Activated CD4-positive, alpha-beta T cell treated with anti-CD3 and anti-CD28 coated beads for 36 hours (primary cell): Measurements from ENCODE around the gene MYOT. TPM values are rescaled to one million over a fixed set of nuclear protein-coding genes. Genes with fewer than 3 reads are reported as not detected.

Experiments used
- ATAC-seq: fragments of 200-7000 bp; cut with Tn5 transposase; one replicate; pipeline ENCODE4 v1.10.0; 2021; ENCODE audit warnings: mild to moderate bottlenecking, moderate library complexity
- CTCF ChIA-PET: fragments of 350-600 bp; sonication (Branson Sonifier 250); formaldehyde crosslinking; loops from one replicate; lab custom pipeline; 2021; ENCODE audit warnings: antibody characterized with exemption; lab: Charles Lee
- POLR2A ChIA-PET: fragments of 350-600 bp; sonication (Branson Sonifier 250); formaldehyde crosslinking; loops from one replicate; lab custom pipeline; 2021; ENCODE audit warnings: antibody characterized with exemption, inconsistent platforms; lab: Charles Lee
- DNase-seq: peaks from one replicate; pipeline ENCODE4 v3.0.0-alpha.2; 2020
- H3K27ac Mint-ChIP-seq: one replicate; pipeline ENCODE4 v1.8.0; 2021; ENCODE audit warnings: mixed read lengths
- H3K27me3 Mint-ChIP-seq: one replicate; pipeline ENCODE4 v1.8.0; 2021; ENCODE audit warnings: mixed read lengths
- H3K36me3 Mint-ChIP-seq: one replicate; pipeline ENCODE4 v1.8.0; 2021; ENCODE audit warnings: low read depth, mixed read lengths
- H3K4me1 Mint-ChIP-seq: one replicate; pipeline ENCODE4 v1.8.0; 2021; ENCODE audit warnings: mixed read lengths
- H3K4me3 Mint-ChIP-seq: one replicate; pipeline ENCODE4 v1.8.0; 2021; ENCODE audit warnings: mild to moderate bottlenecking, moderate library complexity, mixed read lengths
- H3K9me3 Mint-ChIP-seq: one replicate; pipeline ENCODE4 v1.8.0; 2021; ENCODE audit warnings: low read depth, mixed read lengths
- intact Hi-C, 2 experiments: fragments of 100-400 bp; cut with DNase I in 1 of 2; cut with micrococcal nuclease in 1 of 2; formaldehyde crosslinking; loops; one replicate each; pipeline versions ENCODE4 v1.14.2 to v1.15.1; 2022 to 2024; cut with DNase I, micrococcal nuclease
- total RNA-seq, 2 experiments: library from RNA; stranded (reverse); gene quantifications; one replicate each; pipeline ENCODE4 v1.2.3, GENCODE V29; 2021

Gene MYOT
- total RNA-seq, 2 experiments from 2014 or later, result not detected

DNA sequence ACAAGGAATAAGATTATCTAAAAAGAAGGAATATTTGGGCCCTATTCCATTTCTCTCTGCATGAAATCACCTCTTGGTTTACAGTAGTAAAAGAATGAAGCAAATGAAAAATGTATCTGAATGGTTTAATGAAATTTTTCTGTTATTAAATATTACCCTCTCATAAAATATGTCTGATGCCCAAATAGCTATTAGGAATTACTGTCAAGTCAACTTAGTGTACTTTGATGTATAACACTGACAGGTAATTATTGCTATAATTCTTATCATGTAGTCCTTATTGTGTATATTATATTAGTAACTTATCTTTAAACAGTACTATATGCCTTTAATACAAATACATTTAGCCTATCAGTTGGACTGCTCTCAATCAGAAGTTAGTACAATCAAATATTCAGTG lies 8.4 kb downstream of the MYOT start:
- H3K9me3 Mint-ChIP-seq, result no peaks in the 10 kb centered on the region
- H3K27ac Mint-ChIP-seq, result no peak overlapping the region
- H3K36me3 Mint-ChIP-seq, result no peaks in the 10 kb centered on the region
- DNase-seq (no peak), ATAC-seq (no peak)
- intact Hi-C loops, result no loop called here
- H3K4me1 Mint-ChIP-seq, result no peaks in the 10 kb centered on the region
- POLR2A ChIA-PET, result no interaction called here
- no peak overlapping the region for H3K4me3 Mint-ChIP-seq
- CTCF ChIA-PET, result interaction anchor here (1.2 to 1.4 kb wide), 2 partner anchors 11 to 13 kb away, joined by 4 read pairs; partner anchors contain the start of gene PKD2L2
- H3K27me3 Mint-ChIP-seq, result no peaks in the 10 kb centered on the region

GRCh38 chr5:137880313-137880712 lies 12.7 kb downstream of the MYOT start:
- ChIA-PET POLR2A (no interaction called here), CTCF (interaction anchor here (0.7 to 1.4 kb wide), 2 partner anchors 8 to 11 kb away, joined by 3 to 4 read pairs; partner anchors contain the start of gene PKD2L2)
- intact Hi-C loops, result no loop called here
- H3K9me3 Mint-ChIP-seq, result no peaks in the 10 kb centered on the region
- H3K27me3 Mint-ChIP-seq, result no peaks in the 10 kb centered on the region
- no peak overlapping the region for H3K27ac Mint-ChIP-seq
- DNase-seq, result no peak
- no peak for ATAC-seq
- H3K4me1 Mint-ChIP-seq, result no peaks in the 10 kb centered on the region
- peaks cover 7% of the 10 kb centered on the region for H3K36me3 Mint-ChIP-seq
- H3K4me3 Mint-ChIP-seq, result no peak overlapping the region

GRCh38 chr5:137887831-137888230 lies 20.2 kb downstream of the MYOT start:
- no peaks in the 10 kb centered on the region for H3K27me3 Mint-ChIP-seq
- H3K4me3 Mint-ChIP-seq, result peak overlapping the region; percentile 92
- ChIA-PET POLR2A (no interaction called here), CTCF (interaction anchor here (1.5 to 2.7 kb wide), 4 partner anchors 8 to 130 kb away, joined by 4 to 10 read pairs (median 4); no protein-coding TSS in a partner anchor)
- ATAC-seq (no peak), DNase-seq (no peak)
- H3K9me3 Mint-ChIP-seq, result no peaks in the 10 kb centered on the region
- intact Hi-C loops, result loop anchor here in 1 of 2 experiments (5.0 kb wide), 1 partner anchor 111 kb away; no protein-coding TSS in a partner anchor
- peaks cover 21% of the 10 kb centered on the region for H3K4me1 Mint-ChIP-seq
- peaks cover 5% of the 10 kb centered on the region for H3K36me3 Mint-ChIP-seq
- H3K27ac Mint-ChIP-seq, result no peak overlapping the region

GRCh38 chr5:137888466-137888862 lies 20.8 kb downstream of the MYOT start:
- Mint-ChIP-seq H3K27me3 (no peaks in the 10 kb centered on the region), H3K36me3 (peaks cover 2% of the 10 kb centered on the region), H3K4me3 (peak overlapping the region; percentile 92), H3K9me3 (no peaks in the 10 kb centered on the region), H3K27ac (peak overlapping the region; percentile 93), H3K4me1 (peaks cover 21% of the 10 kb centered on the region)
- POLR2A ChIA-PET, result interaction anchor here (0.7 to 0.8 kb wide), 3 partner anchors 14 to 135 kb away, joined by 3 to 11 read pairs (median 4); no protein-coding TSS in a partner anchor
- intact Hi-C loops, result loop anchor here in 1 of 2 experiments (5.0 kb wide), 1 partner anchor 111 kb away; no protein-coding TSS in a partner anchor
- CTCF ChIA-PET, result interaction anchor here (0.6 to 2.7 kb wide), 8 partner anchors 9 to 228 kb away, joined by 4 to 10 read pairs (median 4); no protein-coding TSS in a partner anchor
- DNase-seq, result no peak
- ATAC-seq, result no peak

DNA sequence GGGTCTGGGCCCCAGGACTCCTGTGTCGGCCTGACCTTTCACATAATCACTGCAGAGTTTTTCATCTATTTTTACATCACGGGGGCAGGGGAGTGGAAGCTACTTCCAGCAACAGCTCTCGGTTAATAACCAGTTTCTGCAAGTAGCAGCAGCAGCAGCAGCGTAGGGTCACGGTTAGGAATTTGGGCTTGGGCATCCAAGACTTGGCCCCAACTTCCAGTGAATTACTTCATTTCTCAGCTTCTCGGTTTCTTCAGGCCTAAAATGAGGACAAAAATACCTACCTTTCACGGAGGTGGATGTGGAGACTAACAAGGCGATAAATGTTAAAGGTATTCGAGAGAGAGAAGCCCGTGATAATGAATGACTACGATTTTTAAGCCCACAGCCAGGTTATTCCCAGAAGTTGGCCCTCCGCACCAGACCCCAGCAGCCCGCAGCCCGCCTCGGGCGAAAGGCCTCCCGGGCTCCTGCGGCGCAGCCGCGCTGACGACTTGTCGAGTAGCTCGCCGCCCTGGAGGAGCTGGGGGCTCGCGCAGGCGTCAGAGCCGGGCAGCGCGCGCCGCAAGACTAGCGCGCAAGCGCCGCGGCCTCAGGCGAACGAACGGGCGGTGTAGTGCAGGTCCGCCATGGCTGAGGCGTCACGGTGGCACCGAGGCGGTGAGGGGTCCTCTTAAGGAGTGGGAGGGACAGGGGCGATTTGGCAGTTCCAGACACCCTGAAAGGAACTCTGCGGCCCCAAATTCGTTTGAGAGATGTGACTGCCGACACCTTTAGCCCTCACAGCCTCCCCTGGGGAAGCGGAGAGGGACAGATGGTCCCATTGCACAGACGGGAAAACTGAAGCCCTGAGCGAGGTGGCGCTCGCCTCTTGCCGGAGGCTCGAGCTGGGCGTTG lies 21.5 kb downstream of the MYOT start, which contains the start of gene PKD2L2:
TSS of gene PKD2L2 (plus strand) at position 595 of the 897 bp plus-strand sequence. CDS start at position 630, 35 bp downstream.
- ChIA-PET POLR2A (interaction anchor here (0.7 to 0.8 kb wide), 3 partner anchors 15 to 136 kb away, joined by 3 to 11 read pairs (median 4); no protein-coding TSS in a partner anchor), CTCF (interaction anchor here (0.5 to 2.7 kb wide), 16 partner anchors 10 to 482 kb away, joined by 3 to 10 read pairs (median 4); no protein-coding TSS in a partner anchor)
- H3K27ac Mint-ChIP-seq, result peak within 1 kb of the TSS; percentile 93
- ATAC-seq (peak; percentile 99), DNase-seq (peak; percentile 93)
- peaks cover 2% of the 10 kb centered on the region for H3K36me3 Mint-ChIP-seq
- intact Hi-C loops, result loop anchor here in 1 of 2 experiments (1.0 to 5.0 kb wide), 4 partner anchors 112 to 193 kb away; partner anchors contain the start of genes FAM13B and HNRNPA0
- H3K4me3 Mint-ChIP-seq, result peak within 1 kb of the TSS; percentile 92
- no peaks in the 10 kb centered on the region for H3K9me3 Mint-ChIP-seq
- H3K4me1 Mint-ChIP-seq, result peaks cover 21% of the 10 kb centered on the region
- H3K27me3 Mint-ChIP-seq, result no peaks in the 10 kb centered on the region

- Mint-ChIP-seq H3K27me3 (no peaks in the 10 kb centered on the region), H3K4me3 (no peak overlapping the region), H3K36me3 (peaks cover 2% of the 10 kb centered on the region), H3K9me3 (no peaks in the 10 kb centered on the region), H3K27ac (no peak overlapping the region), H3K4me1 (peaks cover 21% of the 10 kb centered on the region)
- DNase-seq, result no peak
- ChIA-PET POLR2A (no interaction called here), CTCF (interaction anchor here (0.6 to 1.8 kb wide), 11 partner anchors 8 to 1651 kb away, joined by 3 to 8 read pairs (median 3); no protein-coding TSS in a partner anchor)
- intact Hi-C loops, result no loop called here
- no peak for ATAC-seq
Measured at GRCh38 chr5:137890845-137891244, 23.2 kb downstream of the MYOT start.

DNA sequence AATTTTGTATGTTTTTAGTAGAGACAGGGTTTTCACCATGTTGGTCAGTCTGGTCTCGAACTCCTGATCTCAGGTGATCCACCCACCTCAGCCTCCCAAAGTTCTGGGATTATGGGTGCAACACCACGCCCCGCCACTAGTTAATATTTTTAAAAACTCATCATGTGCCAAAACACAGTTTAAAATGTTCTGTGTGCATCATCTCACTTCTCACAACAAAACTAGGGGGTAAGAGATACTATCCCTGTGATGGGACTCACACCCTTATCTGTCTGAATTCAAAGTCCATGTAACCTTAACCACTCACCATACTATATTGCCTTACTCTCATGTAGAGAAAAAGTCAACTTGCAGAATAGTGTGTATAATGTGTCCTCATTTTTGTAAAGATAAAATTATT lies 24.2 kb downstream of the MYOT start:
- ATAC-seq (no peak), DNase-seq (peak; percentile 45)
- intact Hi-C loops, result no loop called here
- H3K27me3 Mint-ChIP-seq, result no peaks in the 10 kb centered on the region
- peaks cover 18% of the 10 kb centered on the region for H3K4me1 Mint-ChIP-seq
- H3K27ac Mint-ChIP-seq, result no peak overlapping the region
- H3K4me3 Mint-ChIP-seq, result no peak overlapping the region
- peaks cover 2% of the 10 kb centered on the region for H3K36me3 Mint-ChIP-seq
- CTCF ChIA-PET, result interaction anchor here (0.6 to 0.9 kb wide), 3 partner anchors 12 to 76 kb away, joined by 3 read pairs; no protein-coding TSS in a partner anchor
- POLR2A ChIA-PET, result interaction anchor here (0.6 to 0.7 kb wide), 2 partner anchors 143 to 268 kb away, joined by 4 read pairs; no protein-coding TSS in a partner anchor
- H3K9me3 Mint-ChIP-seq, result no peaks in the 10 kb centered on the region

GRCh38 chr5:137894586-137894985 lies 26.9 kb downstream of the MYOT start:
- Mint-ChIP-seq H3K27ac (no peak overlapping the region), H3K4me1 (peaks cover 3% of the 10 kb centered on the region), H3K27me3 (no peaks in the 10 kb centered on the region), H3K36me3 (peaks cover 2% of the 10 kb centered on the region), H3K4me3 (no peak overlapping the region), H3K9me3 (no peaks in the 10 kb centered on the region)
- intact Hi-C loops, result no loop called here
- POLR2A ChIA-PET, result no interaction called here
- ATAC-seq, result no peak
- CTCF ChIA-PET, result interaction anchor here (0.7 kb wide), 1 partner anchor 97 kb away, joined by 3 read pairs; no protein-coding TSS in a partner anchor
- DNase-seq, result no peak

DNA sequence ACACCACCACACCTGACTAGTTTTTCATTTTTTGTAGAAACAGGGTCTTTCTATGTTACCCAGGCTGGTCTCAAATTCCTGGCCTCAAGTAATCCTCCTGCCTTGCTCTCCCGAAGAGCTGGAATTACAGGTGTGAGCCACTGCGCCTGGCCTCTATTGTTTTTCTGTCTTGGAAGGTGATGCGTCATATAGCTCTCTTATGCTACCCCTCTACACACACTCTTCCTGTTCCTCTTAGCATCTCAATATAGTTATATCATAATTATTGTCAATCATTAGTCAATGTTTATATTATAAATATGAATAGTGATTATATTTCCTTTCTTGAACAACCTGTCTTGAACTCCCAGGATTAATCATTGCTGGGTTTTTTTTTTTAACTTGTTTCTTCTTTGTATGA lies 28.9 kb downstream of the MYOT start:
- Mint-ChIP-seq H3K27ac (no peak overlapping the region), H3K4me3 (no peak overlapping the region), H3K4me1 (no peaks in the 10 kb centered on the region), H3K27me3 (no peaks in the 10 kb centered on the region), H3K9me3 (no peaks in the 10 kb centered on the region), H3K36me3 (no peaks in the 10 kb centered on the region)
- ATAC-seq (no peak), DNase-seq (no peak)
- CTCF ChIA-PET, result interaction anchor here (0.6 to 0.7 kb wide), 2 partner anchors 10 to 97 kb away, joined by 3 read pairs; no protein-coding TSS in a partner anchor
- intact Hi-C loops, result no loop called here
- POLR2A ChIA-PET, result interaction anchor here (0.6 kb wide), 1 partner anchor 384 kb away, joined by 6 read pairs; no protein-coding TSS in a partner anchor

DNA sequence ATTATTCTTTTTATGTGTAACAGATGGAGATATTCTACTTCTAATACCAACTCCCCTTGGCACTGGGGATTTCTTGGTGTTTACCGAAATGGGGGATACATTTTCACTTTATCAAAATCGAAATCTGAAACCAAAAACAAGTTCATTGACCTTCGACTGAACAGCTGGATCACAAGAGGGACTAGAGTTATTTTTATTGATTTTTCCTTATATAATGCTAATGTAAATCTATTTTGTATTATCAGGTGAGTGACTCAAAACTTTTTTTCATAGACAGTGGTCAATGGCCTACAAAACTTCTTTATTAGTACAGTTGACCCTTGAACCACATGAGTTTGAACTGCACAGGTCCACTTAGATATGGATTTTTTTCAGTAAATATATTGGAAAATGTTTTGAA lies 31.8 kb downstream of the MYOT start:
- CTCF ChIA-PET, result interaction anchor here (1.1 kb wide), 1 partner anchor 9 kb away, joined by 3 read pairs; no protein-coding TSS in a partner anchor
- DNase-seq (no peak), ATAC-seq (no peak)
- Mint-ChIP-seq H3K4me1 (no peaks in the 10 kb centered on the region), H3K4me3 (no peak overlapping the region), H3K36me3 (no peaks in the 10 kb centered on the region), H3K27ac (no peak overlapping the region), H3K9me3 (no peaks in the 10 kb centered on the region), H3K27me3 (peaks cover 2% of the 10 kb centered on the region)
- POLR2A ChIA-PET, result no interaction called here
- intact Hi-C loops, result no loop called here
